ENCODE data around the gene PDZRN4.

DNA sequence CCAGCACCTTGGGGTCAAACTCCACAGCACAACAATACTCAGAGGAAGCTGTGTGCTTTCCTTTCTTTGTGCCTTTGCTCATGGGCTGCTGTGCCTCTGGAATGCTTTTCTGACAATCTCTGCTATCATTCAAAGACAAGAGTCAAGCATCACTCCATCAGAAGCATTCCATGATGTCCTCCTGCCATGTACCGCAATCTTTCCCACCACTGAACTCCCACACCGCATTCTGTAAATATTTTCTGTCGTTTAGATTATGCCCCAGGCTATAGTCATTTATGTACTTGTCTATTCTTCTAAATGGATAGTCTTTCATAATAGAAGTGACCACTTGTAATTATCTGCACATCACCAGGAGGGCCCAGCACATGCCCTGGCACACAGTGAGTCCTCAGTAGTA, 327.8 kb downstream of the PDZRN4 start:
- TF ChIP-seq POLR2AphosphoS5 (IDR thresholded peaks at IDR 0.05; ENCODE audit: low read depth, low read length) (no peak), SIN3A (IDR thresholded peaks at IDR 0.05; ENCODE audit: borderline replicate concordance, insufficient read depth, low read length) (no peak), TAF1 (IDR thresholded peaks at IDR 0.05; ENCODE audit: borderline replicate concordance, insufficient read depth, low read length) (no peak), REST (IDR thresholded peaks at IDR 0.05; ENCODE audit: insufficient read depth in 1 of 2, low read depth in 2 of 2, low read length in 2 of 2) (no peak), FOXP2 (optimal IDR thresholded peaks at IDR 0.05; ENCODE audit: borderline replicate concordance, extremely low read depth, extremely low read length, insufficient read depth) (no peak)

Measured in PFSK-1 (cell line).